Panc1 (cell line): ENCODE data around the gene MIER2. TPM values are rescaled to one million over a fixed set of nuclear protein-coding genes. Genes with fewer than 3 reads are reported as not detected.

Experiments used
- ATAC-seq: fragments of 200-7000 bp; cut with Tn5 transposase; 2 replicates; pipeline ENCODE4 v1.9.1; 2020; ENCODE audit warnings: mild to moderate bottlenecking, moderate library complexity
- BruUV-seq: library from RNA; stranded (reverse); fragments of 400-500 nt; replicated peaks from 2 replicates; lab custom pipeline; 2021; lab: Mats Ljungman, UMichigan
- CTCF ChIA-PET: fragments of 300-600 bp; sonication (Branson Sonifier 250); formaldehyde crosslinking; loops from one replicate; lab custom pipeline; 2022; ENCODE audit warnings: antibody characterized with exemption; lab: Charles Lee
- POLR2A ChIA-PET: fragments of 300-600 bp; sonication (Branson Sonifier 250); formaldehyde crosslinking; loops from one replicate; lab custom pipeline; 2022; ENCODE audit warnings: antibody characterized with exemption; lab: Charles Lee
- DNase-seq: peaks from one replicate; pipeline ENCODE4 v3.0.0-alpha.2; 2010; ENCODE audit warnings: low read depth, low spot score
- H3K27ac ChIP-seq: 2 replicates; pipeline ENCODE4 v1.5.1; 2011; ENCODE audit warnings: mild to moderate bottlenecking, low read length, inconsistent platforms
- H3K27me3 ChIP-seq: fragments of 200-500 bp; sonication (Bioruptor generic); 2 replicates; pipeline ENCODE4 v1.6.0; 2014; ENCODE audit warnings: low read length, inconsistent platforms; ENCODE audit not compliant: control insufficient read depth, insufficient read depth
- H3K36me3 ChIP-seq: fragments of 200-500 bp; sonication (Bioruptor generic); 2 replicates; pipeline ENCODE4 v1.5.1; 2014; ENCODE audit warnings: inconsistent platforms, mild to moderate bottlenecking, low read length, moderate library complexity; ENCODE audit not compliant: control insufficient read depth, insufficient read depth
- H3K4me1 ChIP-seq: 2 replicates; pipeline ENCODE4 v1.5.1; 2011; ENCODE audit warnings: inconsistent platforms, mild to moderate bottlenecking, low read length, moderate library complexity; ENCODE audit not compliant: control insufficient read depth, insufficient read depth
- H3K4me3 ChIP-seq, 2 experiments: 2 replicates each; pipeline ENCODE4 v1.5.1; 2011 to 2012; ENCODE audit warnings: low read depth in 2 of 2, low read length in 2 of 2, mild to moderate bottlenecking in 2 of 2, inconsistent platforms in 1 of 2, moderate library complexity in 1 of 2
- H3K9me3 ChIP-seq: fragments of 200-500 bp; sonication (Bioruptor generic); 2 replicates; pipeline ENCODE4 v1.5.1; 2014; ENCODE audit warnings: low read depth, mild to moderate bottlenecking, inconsistent platforms, low read length, moderate library complexity; ENCODE audit not compliant: control insufficient read depth, insufficient read depth
- POLR2AphosphoS5 ChIP-seq: IDR thresholded peaks from 2 replicates; pipeline ENCODE4 v1.6.1; 2012; ENCODE audit warnings: mild to moderate bottlenecking, low read depth, low read length, moderate library complexity
- SIN3A ChIP-seq: IDR thresholded peaks from 2 replicates; pipeline ENCODE4 v1.6.1; 2012; ENCODE audit warnings: low read depth, mild to moderate bottlenecking, low read length, moderate library complexity, borderline replicate concordance; ENCODE audit not compliant: insufficient read depth
- TCF7L2 ChIP-seq: IDR thresholded peaks from 2 replicates; pipeline ENCODE4 v1.6.1; 2011; ENCODE audit warnings: mild to moderate bottlenecking, low read depth, low read length, inconsistent platforms
- in situ Hi-C: cut with HindIII; loops from 2 replicates; pipeline ENCODE4 v1.10.0; 2016; ENCODE audit warnings: low sequenced_read_pairs, low pct_unique_long_range_greater_than_20kb
- intact Hi-C: fragments of 100-400 bp; cut with micrococcal nuclease; formaldehyde crosslinking; loops from one replicate; pipeline ENCODE4 v1.10.0; 2022; ENCODE audit not compliant: unreplicated experiment
- total RNA-seq: library from RNA; stranded (reverse); gene quantifications from one replicate; pipeline ENCODE4 v1.2.1, GENCODE V29; 2021; ENCODE audit not compliant: unreplicated experiment
- TF ChIP-seq, protein P1 (sequence below), 2 experiments: IDR thresholded peaks; 2 replicates each; pipeline ENCODE4 v1.6.1; 2011 to 2012; ENCODE audit warnings: low read depth in 2 of 2, control low read depth in 1 of 2, low read length in 1 of 2, mild to moderate bottlenecking in 1 of 2, moderate library complexity in 1 of 2; ENCODE audit not compliant: insufficient read depth in 1 of 2
- TF ChIP-seq, protein P2 (sequence below): fragments of 450-650 bp; IDR thresholded peaks from 2 replicates; pipeline ENCODE4 v1.5.1; 2017; ENCODE audit warnings: mild to moderate bottlenecking

The MIER2 gene
- total RNA-seq, 1 experiment from 2014 or later, result 32.1 TPM

DNA sequence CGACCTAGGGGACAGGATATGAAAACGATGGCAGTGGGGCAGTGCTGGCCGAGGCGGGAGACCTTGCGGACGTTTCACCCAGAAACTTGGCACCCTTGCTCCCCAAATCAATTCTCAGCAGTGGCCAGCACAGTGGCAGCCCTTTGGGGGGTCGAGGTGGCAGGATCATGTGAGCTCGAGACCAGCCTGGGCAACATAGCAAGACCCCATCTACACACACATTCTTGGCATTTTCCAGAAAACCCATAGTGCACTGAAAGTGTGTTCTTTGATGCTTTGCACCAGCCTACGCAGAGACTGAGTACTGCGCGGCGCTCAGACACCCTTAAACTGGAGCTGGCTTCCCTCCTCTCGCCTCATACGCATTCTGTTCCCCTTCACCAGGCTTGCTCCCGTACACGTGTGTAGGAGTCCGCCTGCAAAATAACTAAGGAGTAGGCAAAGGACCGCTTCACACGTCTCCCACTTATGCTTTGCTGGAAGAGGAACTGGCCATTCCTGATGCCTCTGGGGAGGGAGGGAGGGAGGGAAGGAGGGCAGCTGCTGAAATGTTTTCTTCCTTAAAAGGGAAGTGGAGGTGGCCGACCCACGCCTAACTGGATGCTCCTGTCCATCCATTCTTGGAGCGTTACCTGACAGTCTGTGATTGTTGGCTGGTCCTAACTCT, 23.5 kb upstream of the MIER2 start:
- CTCF ChIA-PET, result interaction anchor here (0.7 kb wide), 1 partner anchor 15 kb away, joined by 3 read pairs; no protein-coding TSS in a partner anchor
- Histone ChIP-seq H3K27ac (no peak overlapping the region), H3K27me3 (no peaks in the 10 kb centered on the region), H3K36me3 (no peaks in the 10 kb centered on the region), H3K4me1 (no peaks in the 10 kb centered on the region), H3K4me3 (no peak overlapping the region), H3K9me3 (no peaks in the 10 kb centered on the region)
- intact Hi-C loops, result no loop called here
- TF ChIP-seq POLR2AphosphoS5, result no peak
- no peak for TF ChIP-seq SIN3A
- TF ChIP-seq TCF7L2, result no peak
- TF ChIP-seq, protein P1, sequence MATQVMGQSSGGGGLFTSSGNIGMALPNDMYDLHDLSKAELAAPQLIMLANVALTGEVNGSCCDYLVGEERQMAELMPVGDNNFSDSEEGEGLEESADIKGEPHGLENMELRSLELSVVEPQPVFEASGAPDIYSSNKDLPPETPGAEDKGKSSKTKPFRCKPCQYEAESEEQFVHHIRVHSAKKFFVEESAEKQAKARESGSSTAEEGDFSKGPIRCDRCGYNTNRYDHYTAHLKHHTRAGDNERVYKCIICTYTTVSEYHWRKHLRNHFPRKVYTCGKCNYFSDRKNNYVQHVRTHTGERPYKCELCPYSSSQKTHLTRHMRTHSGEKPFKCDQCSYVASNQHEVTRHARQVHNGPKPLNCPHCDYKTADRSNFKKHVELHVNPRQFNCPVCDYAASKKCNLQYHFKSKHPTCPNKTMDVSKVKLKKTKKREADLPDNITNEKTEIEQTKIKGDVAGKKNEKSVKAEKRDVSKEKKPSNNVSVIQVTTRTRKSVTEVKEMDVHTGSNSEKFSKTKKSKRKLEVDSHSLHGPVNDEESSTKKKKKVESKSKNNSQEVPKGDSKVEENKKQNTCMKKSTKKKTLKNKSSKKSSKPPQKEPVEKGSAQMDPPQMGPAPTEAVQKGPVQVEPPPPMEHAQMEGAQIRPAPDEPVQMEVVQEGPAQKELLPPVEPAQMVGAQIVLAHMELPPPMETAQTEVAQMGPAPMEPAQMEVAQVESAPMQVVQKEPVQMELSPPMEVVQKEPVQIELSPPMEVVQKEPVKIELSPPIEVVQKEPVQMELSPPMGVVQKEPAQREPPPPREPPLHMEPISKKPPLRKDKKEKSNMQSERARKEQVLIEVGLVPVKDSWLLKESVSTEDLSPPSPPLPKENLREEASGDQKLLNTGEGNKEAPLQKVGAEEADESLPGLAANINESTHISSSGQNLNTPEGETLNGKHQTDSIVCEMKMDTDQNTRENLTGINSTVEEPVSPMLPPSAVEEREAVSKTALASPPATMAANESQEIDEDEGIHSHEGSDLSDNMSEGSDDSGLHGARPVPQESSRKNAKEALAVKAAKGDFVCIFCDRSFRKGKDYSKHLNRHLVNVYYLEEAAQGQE (IDR thresholded peaks at IDR 0.05; ENCODE audit: insufficient read depth in 1 of 2, low read depth in 2 of 2, low read length in 1 of 2), result no peak
- TF ChIP-seq, protein P2, sequence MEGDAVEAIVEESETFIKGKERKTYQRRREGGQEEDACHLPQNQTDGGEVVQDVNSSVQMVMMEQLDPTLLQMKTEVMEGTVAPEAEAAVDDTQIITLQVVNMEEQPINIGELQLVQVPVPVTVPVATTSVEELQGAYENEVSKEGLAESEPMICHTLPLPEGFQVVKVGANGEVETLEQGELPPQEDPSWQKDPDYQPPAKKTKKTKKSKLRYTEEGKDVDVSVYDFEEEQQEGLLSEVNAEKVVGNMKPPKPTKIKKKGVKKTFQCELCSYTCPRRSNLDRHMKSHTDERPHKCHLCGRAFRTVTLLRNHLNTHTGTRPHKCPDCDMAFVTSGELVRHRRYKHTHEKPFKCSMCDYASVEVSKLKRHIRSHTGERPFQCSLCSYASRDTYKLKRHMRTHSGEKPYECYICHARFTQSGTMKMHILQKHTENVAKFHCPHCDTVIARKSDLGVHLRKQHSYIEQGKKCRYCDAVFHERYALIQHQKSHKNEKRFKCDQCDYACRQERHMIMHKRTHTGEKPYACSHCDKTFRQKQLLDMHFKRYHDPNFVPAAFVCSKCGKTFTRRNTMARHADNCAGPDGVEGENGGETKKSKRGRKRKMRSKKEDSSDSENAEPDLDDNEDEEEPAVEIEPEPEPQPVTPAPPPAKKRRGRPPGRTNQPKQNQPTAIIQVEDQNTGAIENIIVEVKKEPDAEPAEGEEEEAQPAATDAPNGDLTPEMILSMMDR, result no peak
- BruUV-seq, result no TSS peak
- in situ Hi-C loops, result no loop called here
- POLR2A ChIA-PET, result no interaction called here
- ATAC-seq (no peak), DNase-seq (no peak)

DNA sequence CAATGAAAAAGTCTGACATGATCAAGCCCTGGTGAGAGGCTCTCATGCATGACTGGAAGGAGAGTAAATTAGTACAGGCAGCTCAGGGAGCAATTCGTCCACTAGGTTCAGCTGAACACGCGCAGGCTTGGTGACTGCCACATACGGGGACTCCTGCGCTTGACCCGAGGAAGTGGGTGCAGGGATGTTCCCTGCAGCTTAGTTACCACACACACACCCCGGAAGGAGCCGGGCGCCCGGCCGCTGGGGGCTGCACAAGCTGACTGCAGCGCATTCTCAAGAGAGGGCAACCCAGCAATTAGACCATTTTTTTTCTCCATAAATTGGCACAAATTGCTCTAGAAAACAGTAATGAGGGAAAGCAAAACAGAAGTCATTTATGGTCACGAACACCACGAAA, 23.0 kb upstream of the MIER2 start:
- no peak for ATAC-seq
- ChIA-PET POLR2A (no interaction called here), CTCF (no interaction called here)
- TF ChIP-seq TCF7L2, result no peak
- TF ChIP-seq, protein P1 (IDR thresholded peaks at IDR 0.05; ENCODE audit: insufficient read depth in 1 of 2, low read depth in 2 of 2, low read length in 1 of 2), result no peak
- TF ChIP-seq, protein P2, result no peak
- no peak for TF ChIP-seq SIN3A
- no peak for TF ChIP-seq POLR2AphosphoS5
- DNase-seq, result no peak
- intact Hi-C loops (no loop called here), in situ Hi-C loops (no loop called here)
- no peaks in the 10 kb centered on the region for H3K9me3 ChIP-seq
- H3K4me1 ChIP-seq, result no peaks in the 10 kb centered on the region
- H3K36me3 ChIP-seq, result no peaks in the 10 kb centered on the region
- no peaks in the 10 kb centered on the region for H3K27me3 ChIP-seq
- BruUV-seq, result no TSS peak
- H3K27ac ChIP-seq, result no peak overlapping the region
- H3K4me3 ChIP-seq, result no peak overlapping the region
